Neural cell (in vitro differentiated cells): ENCODE data around the gene DENND6A.

Experiments used
- CTCF ChIP-seq: fragments of 450-650 bp; IDR thresholded peaks from 2 replicates; pipeline ENCODE4 v1.5.1; 2014; ENCODE audit warnings: antibody characterized with exemption, mild to moderate bottlenecking, moderate library complexity; ENCODE audit not compliant: poor library complexity, severe bottlenecking
- EP300 ChIP-seq: fragments of 450-650 bp; conservative IDR thresholded peaks from 2 replicates; pipeline ENCODE4 v1.6.1; 2014; ENCODE audit warnings: antibody characterized with exemption, mild to moderate bottlenecking, moderate library complexity; ENCODE audit not compliant: poor library complexity, severe bottlenecking
- EZH2 ChIP-seq: fragments of 200-600, 300-800 bp; shearing (Covaris generic), sonication (generic); IDR thresholded peaks from 2 replicates; pipeline ENCODE4 v1.6.1; 2014; ENCODE audit warnings: antibody characterized with exemption, low read length, borderline replicate concordance, mild to moderate bottlenecking; ENCODE audit not compliant: insufficient read depth, poor library complexity, severe bottlenecking
- POLR2AphosphoS5 ChIP-seq: IDR thresholded peaks from 2 replicates; pipeline ENCODE4 v1.6.1; 2012
- RAD21 ChIP-seq: fragments of 450-650 bp; conservative IDR thresholded peaks from 2 replicates; pipeline ENCODE4 v1.6.1; 2014; ENCODE audit warnings: antibody characterized with exemption, mild to moderate bottlenecking, moderate library complexity
- REST ChIP-seq: IDR thresholded peaks from 2 replicates; pipeline ENCODE4 v1.6.1; 2012; ENCODE audit warnings: borderline replicate concordance

- no peak for TF ChIP-seq CTCF
- no peak for TF ChIP-seq REST
- TF ChIP-seq EP300 = no peak
- TF ChIP-seq RAD21 = no peak
- no peak for TF ChIP-seq EZH2
- no peak for TF ChIP-seq POLR2AphosphoS5
These were observed 98.3 kb downstream of the DENND6A start for GRCh38 chr3:57594576-57594975.
